Parathyroid adenoma (tissue), 2 donors: ENCODE measurements around the gene ZNF549.

Source experiments
- H2AFZ ChIP-seq: fragments of 300-600 bp; sonication (generic); one replicate; pipeline ENCODE4 v1.7.0; 2017; ENCODE audit warnings: antibody characterized with exemption, mild to moderate bottlenecking
- H3K27ac ChIP-seq: fragments of 300-600 bp; sonication (generic); one replicate; pipeline ENCODE4 v1.7.0; 2017
- H3K27me3 ChIP-seq: fragments of 300-600 bp; sonication (generic); one replicate; pipeline ENCODE4 v1.7.0; 2017; ENCODE audit warnings: low read length; ENCODE audit not compliant: control insufficient read depth, insufficient read depth
- H3K36me3 ChIP-seq: fragments of 300-600 bp; sonication (generic); one replicate; pipeline ENCODE4 v1.7.0; 2017; ENCODE audit warnings: low read length; ENCODE audit not compliant: control insufficient read depth, insufficient read depth
- H3K4me1 ChIP-seq: fragments of 300-600 bp; sonication (generic); one replicate; pipeline ENCODE4 v1.7.0; 2017; ENCODE audit warnings: control low read depth
- H3K4me2 ChIP-seq: fragments of 300-600 bp; sonication (generic); one replicate; pipeline ENCODE4 v1.7.0; 2017; ENCODE audit warnings: low read length
- H3K4me3 ChIP-seq: fragments of 300-600 bp; sonication (generic); one replicate; pipeline ENCODE4 v1.7.0; 2017; ENCODE audit warnings: low read depth, low read length
- H3K79me2 ChIP-seq: fragments of 300-600 bp; sonication (generic); one replicate; pipeline ENCODE4 v1.7.0; 2017; ENCODE audit warnings: control low read depth
- H3K9ac ChIP-seq: fragments of 300-600 bp; sonication (generic); one replicate; pipeline ENCODE4 v1.7.0; 2017; ENCODE audit warnings: mild to moderate bottlenecking
- H3K9me3 ChIP-seq: fragments of 300-600 bp; sonication (generic); one replicate; pipeline ENCODE4 v1.7.0; 2017; ENCODE audit warnings: low read length; ENCODE audit not compliant: control insufficient read depth
- CTCF ChIP-seq: fragments of 300-600 bp; sonication (generic); IDR thresholded peaks from one replicate; pipeline ENCODE4 v1.7.0; 2017; ENCODE audit warnings: antibody characterized with exemption, mild to moderate bottlenecking
- donor health status: primary hyperparathyroidism.

Gene ZNF549

GRCh38 chr19:57537953-57538547 is 10.9 kb downstream of the ZNF549 start:
- Histone ChIP-seq H3K4me1 (no peaks in the 10 kb centered on the region), H3K79me2 (no peaks in the 10 kb centered on the region), H3K9me3 (peaks cover 6% of the 10 kb centered on the region), H3K4me2 (no peak overlapping the region), H3K36me3 (peaks cover 5% of the 10 kb centered on the region), H3K9ac (no peak overlapping the region), H2AFZ (no peak overlapping the region), H3K27me3 (no peaks in the 10 kb centered on the region), H3K4me3 (no peak overlapping the region), H3K27ac (no peak overlapping the region)
- no peak for TF ChIP-seq CTCF

GRCh38 chr19:57546513-57546912 is 19.4 kb downstream of the ZNF549 start:
- Histone ChIP-seq H3K4me3 (no peak overlapping the region), H3K4me2 (no peak overlapping the region), H3K27me3 (no peaks in the 10 kb centered on the region), H3K36me3 (peaks cover 21% of the 10 kb centered on the region), H3K27ac (no peak overlapping the region), H3K9ac (no peak overlapping the region), H2AFZ (no peak overlapping the region), H3K79me2 (no peaks in the 10 kb centered on the region), H3K4me1 (no peaks in the 10 kb centered on the region), H3K9me3 (peaks cover 7% of the 10 kb centered on the region)
- TF ChIP-seq CTCF = no peak

GRCh38 chr19:57552432-57552831 is 25.3 kb downstream of the ZNF549 start:
- no peak for TF ChIP-seq CTCF
- peaks cover 16% of the 10 kb centered on the region for H3K79me2 ChIP-seq
- H3K9me3 ChIP-seq = no peaks in the 10 kb centered on the region

GRCh38 chr19:57557659-57558058 is 30.5 kb downstream of the ZNF549 start:
- no peak overlapping the region for H2AFZ ChIP-seq
- H3K4me2 ChIP-seq = no peak overlapping the region
- no peaks in the 10 kb centered on the region for H3K9me3 ChIP-seq
- H3K4me3 ChIP-seq = peak overlapping the region; percentile 74
- H3K27me3 ChIP-seq = no peaks in the 10 kb centered on the region
- TF ChIP-seq CTCF = no peak
- no peak overlapping the region for H3K27ac ChIP-seq
- H3K79me2 ChIP-seq = peaks cover 29% of the 10 kb centered on the region
- H3K4me1 ChIP-seq = peaks cover 16% of the 10 kb centered on the region
- H3K36me3 ChIP-seq = no peaks in the 10 kb centered on the region
- H3K9ac ChIP-seq = no peak overlapping the region

More at GRCh38 chr19:57552432-57552831, 25.3 kb downstream of the ZNF549 start:
- no peak overlapping the region for H2AFZ ChIP-seq
- no peak overlapping the region for H3K4me3 ChIP-seq
- H3K27me3 ChIP-seq = no peaks in the 10 kb centered on the region
- H3K4me1 ChIP-seq = no peaks in the 10 kb centered on the region
- H3K36me3 ChIP-seq = peaks cover 2% of the 10 kb centered on the region
- no peak overlapping the region for H3K27ac ChIP-seq
- no peak overlapping the region for H3K4me2 ChIP-seq
- H3K9ac ChIP-seq = no peak overlapping the region

GRCh38 chr19:57558525-57558924 is 31.4 kb downstream of the ZNF549 start:
- Histone ChIP-seq H3K36me3 (no peaks in the 10 kb centered on the region), H3K27ac (peak overlapping the region; percentile 75), H3K4me3 (peak overlapping the region; percentile 74), H2AFZ (peak overlapping the region; percentile 99), H3K9ac (no peak overlapping the region), H3K4me2 (peak overlapping the region; percentile 88), H3K4me1 (peaks cover 16% of the 10 kb centered on the region), H3K27me3 (no peaks in the 10 kb centered on the region), H3K9me3 (no peaks in the 10 kb centered on the region), H3K79me2 (peaks cover 27% of the 10 kb centered on the region)
- TF ChIP-seq CTCF = no peak
